ENCODE results near the gene CBARP. TPM values are rescaled to one million over a fixed set of nuclear protein-coding genes. Genes with fewer than 3 reads are reported as not detected.

The CBARP gene
- total and polyA plus RNA-seq, 2 of the 13 experiments (the other 11 are each of a cell fraction or from before 2014, with no cell fraction given): 1.2 to 1.4 TPM

- no peak for TF ChIP-seq ZNF350 (CRISPR knock-in tag; IDR thresholded peaks at IDR 0.05; ENCODE audit: borderline replicate concordance, low read depth)
- peak; percentile 16; the same call in 1 of the 2 replicates for TF ChIP-seq ZNF629 (CRISPR knock-in tag; conservative IDR thresholded peaks at IDR 0.05)
- TF ChIP-seq ZNF143 (CRISPR knock-in tag; IDR thresholded peaks at IDR 0.05): no peak
- TF ChIP-seq ZSCAN29 (CRISPR knock-in tag; conservative IDR thresholded peaks at IDR 0.05): no peak
- TF ChIP-seq RELA (CRISPR knock-in tag; IDR thresholded peaks at IDR 0.05): no peak
- TF ChIP-seq, protein P1, sequence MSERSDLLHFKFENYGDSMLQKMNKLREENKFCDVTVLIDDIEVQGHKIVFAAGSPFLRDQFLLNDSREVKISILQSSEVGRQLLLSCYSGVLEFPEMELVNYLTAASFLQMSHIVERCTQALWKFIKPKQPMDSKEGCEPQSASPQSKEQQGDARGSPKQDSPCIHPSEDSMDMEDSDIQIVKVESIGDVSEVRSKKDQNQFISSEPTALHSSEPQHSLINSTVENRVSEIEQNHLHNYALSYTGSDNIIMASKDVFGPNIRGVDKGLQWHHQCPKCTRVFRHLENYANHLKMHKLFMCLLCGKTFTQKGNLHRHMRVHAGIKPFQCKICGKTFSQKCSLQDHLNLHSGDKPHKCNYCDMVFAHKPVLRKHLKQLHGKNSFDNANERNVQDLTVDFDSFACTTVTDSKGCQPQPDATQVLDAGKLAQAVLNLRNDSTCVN (CRISPR knock-in tag; IDR thresholded peaks at IDR 0.05; ENCODE audit: borderline replicate concordance): no peak
- no peak for TF ChIP-seq DRAP1 (CRISPR knock-in tag; IDR thresholded peaks at IDR 0.05)
- TF ChIP-seq, protein P2, sequence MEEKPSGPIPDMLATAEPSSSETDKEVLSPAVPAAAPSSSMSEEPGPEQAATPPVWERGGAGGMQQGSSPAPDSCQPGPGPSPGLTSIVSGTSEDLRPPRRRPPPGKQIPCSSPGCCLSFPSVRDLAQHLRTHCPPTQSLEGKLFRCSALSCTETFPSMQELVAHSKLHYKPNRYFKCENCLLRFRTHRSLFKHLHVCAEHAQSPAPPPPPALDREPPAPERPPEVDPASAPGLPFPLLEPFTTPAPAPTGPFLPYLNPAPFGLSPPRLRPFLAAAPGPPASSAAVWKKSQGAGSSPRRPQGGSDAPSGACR (CRISPR knock-in tag; IDR thresholded peaks at IDR 0.05): peak; percentile 72; the same call in 1 of the 2 replicates
- TF ChIP-seq SNAI1 (CRISPR knock-in tag; IDR thresholded peaks at IDR 0.05; ENCODE audit: borderline replicate concordance): no peak
- no peak for TF ChIP-seq TSC22D2 (CRISPR knock-in tag; IDR thresholded peaks at IDR 0.05; ENCODE audit: borderline replicate concordance)
- no peak for TF ChIP-seq ZNF691 (CRISPR knock-in tag; IDR thresholded peaks at IDR 0.05; ENCODE audit: borderline replicate concordance, low read depth)
- peak; percentile 61; the same call in 1 of the 2 replicates for TF ChIP-seq ZNF430 (CRISPR knock-in tag; IDR thresholded peaks at IDR 0.05)
- TF ChIP-seq TAF1 (CRISPR knock-in tag; IDR thresholded peaks at IDR 0.05): peak; percentile 41; the same call in 1 of the 2 replicates
- no peak for TF ChIP-seq ZNF746 (CRISPR knock-in tag; IDR thresholded peaks at IDR 0.05)
- TF ChIP-seq, protein P3, sequence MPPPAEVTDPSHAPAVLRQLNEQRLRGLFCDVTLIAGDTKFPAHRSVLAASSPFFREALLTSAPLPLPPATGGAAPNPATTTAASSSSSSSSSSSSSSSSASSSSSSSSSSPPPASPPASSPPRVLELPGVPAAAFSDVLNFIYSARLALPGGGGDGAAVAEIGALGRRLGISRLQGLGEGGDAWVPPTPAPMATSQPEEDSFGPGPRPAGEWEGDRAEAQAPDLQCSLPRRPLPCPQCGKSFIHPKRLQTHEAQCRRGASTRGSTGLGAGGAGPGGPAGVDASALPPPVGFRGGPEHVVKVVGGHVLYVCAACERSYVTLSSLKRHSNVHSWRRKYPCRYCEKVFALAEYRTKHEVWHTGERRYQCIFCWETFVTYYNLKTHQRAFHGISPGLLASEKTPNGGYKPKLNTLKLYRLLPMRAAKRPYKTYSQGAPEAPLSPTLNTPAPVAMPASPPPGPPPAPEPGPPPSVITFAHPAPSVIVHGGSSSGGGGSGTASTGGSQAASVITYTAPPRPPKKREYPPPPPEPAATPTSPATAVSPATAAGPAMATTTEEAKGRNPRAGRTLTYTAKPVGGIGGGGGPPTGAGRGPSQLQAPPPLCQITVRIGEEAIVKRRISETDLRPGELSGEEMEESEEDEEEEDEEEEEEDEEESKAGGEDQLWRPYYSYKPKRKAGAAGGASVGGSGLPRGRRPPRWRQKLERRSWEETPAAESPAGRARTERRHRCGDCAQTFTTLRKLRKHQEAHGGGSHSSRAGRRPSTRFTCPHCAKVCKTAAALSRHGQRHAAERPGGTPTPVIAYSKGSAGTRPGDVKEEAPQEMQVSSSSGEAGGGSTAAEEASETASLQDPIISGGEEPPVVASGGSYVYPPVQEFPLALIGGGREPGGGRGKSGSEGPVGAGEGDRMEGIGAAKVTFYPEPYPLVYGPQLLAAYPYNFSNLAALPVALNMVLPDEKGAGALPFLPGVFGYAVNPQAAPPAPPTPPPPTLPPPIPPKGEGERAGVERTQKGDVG (CRISPR knock-in tag; IDR thresholded peaks at IDR 0.05; ENCODE audit: borderline replicate concordance): no peak
- no peak for TF ChIP-seq FOXK1 (CRISPR knock-in tag; IDR thresholded peaks at IDR 0.05; ENCODE audit: borderline replicate concordance, low read depth)
- peak; percentile 36; the same call in 1 of the 2 replicates for TF ChIP-seq BRD4 (CRISPR knock-in tag; IDR thresholded peaks at IDR 0.05)
- TF ChIP-seq ZNF747 (CRISPR knock-in tag; IDR thresholded peaks at IDR 0.05; ENCODE audit: borderline replicate concordance): no peak
- no peak for TF ChIP-seq RBAK (CRISPR knock-in tag; IDR thresholded peaks at IDR 0.05)
- TF ChIP-seq HNRNPLL (IDR thresholded peaks at IDR 0.05; ENCODE audit: low read depth, low read length, poor library complexity, severe bottlenecking): peak; percentile 41
- no peak for TF ChIP-seq CEBPG (CRISPR knock-in tag; IDR thresholded peaks at IDR 0.05)
These were observed 47.4 kb upstream of the CBARP start (continued) for GRCh38 chr19:1284979-1285736.
